Neuronal stem cell (in vitro differentiated cells): ENCODE data around the gene MICAL2.
A peak's percentile ranks its signal among the peaks of the same experiment; 100 is the strongest.

Experiments used
- DNase-seq: peaks from one replicate; pipeline ENCODE4 v3.0.0-alpha.2; 2013; ENCODE audit warnings: low spot score
- H2AFZ ChIP-seq: one replicate; pipeline ENCODE4 v1.6.1; 2013; ENCODE audit warnings: mild to moderate bottlenecking, low read length, inconsistent platforms
- H2AK5ac ChIP-seq: 2 replicates; pipeline ENCODE4 v1.6.1; 2013; ENCODE audit warnings: low read depth, mild to moderate bottlenecking, inconsistent platforms, low read length, moderate library complexity, mixed read lengths
- H2BK120ac ChIP-seq: 2 replicates; pipeline ENCODE4 v1.6.1; 2013; ENCODE audit warnings: low read depth, mild to moderate bottlenecking, inconsistent platforms, low read length, moderate library complexity, mixed read lengths
- H2BK12ac ChIP-seq: one replicate; pipeline ENCODE4 v1.6.1; 2013; ENCODE audit warnings: low read length, inconsistent platforms
- H2BK15ac ChIP-seq: 2 replicates; pipeline ENCODE4 v1.6.1; 2013; ENCODE audit warnings: mild to moderate bottlenecking, low read length, inconsistent platforms, mixed read lengths
- H2BK5ac ChIP-seq: one replicate; pipeline ENCODE4 v1.6.1; 2013; ENCODE audit warnings: inconsistent platforms, mild to moderate bottlenecking, low read length, moderate library complexity
- H3K14ac ChIP-seq: one replicate; pipeline ENCODE4 v1.6.1; 2013; ENCODE audit warnings: low read length, inconsistent platforms
- H3K18ac ChIP-seq: 2 replicates; pipeline ENCODE4 v1.6.1; 2013; ENCODE audit warnings: low read length, inconsistent platforms
- H3K23ac ChIP-seq: 2 replicates; pipeline ENCODE4 v1.6.1; 2013; ENCODE audit warnings: low read depth, mild to moderate bottlenecking, mixed read lengths, low read length, inconsistent platforms; ENCODE audit not compliant: poor library complexity
- H3K27ac ChIP-seq: replicated peaks from 3 replicates; pipeline ENCODE4 v1.5.1; 2013; ENCODE audit warnings: low read length, inconsistent platforms
- H3K27me3 ChIP-seq, 3 experiments: 2 replicates each; pipeline ENCODE4 v1.6.1; 2013; ENCODE audit warnings: low read length in 3 of 3, mild to moderate bottlenecking in 2 of 3, inconsistent platforms in 1 of 3, low read depth in 1 of 3, mixed read lengths in 1 of 3, moderate library complexity in 1 of 3; ENCODE audit not compliant: control insufficient read depth in 3 of 3, insufficient read depth in 3 of 3
- H3K36me3 ChIP-seq, 2 donors: replicated peaks in 1 of 2; 2 replicates each; pipeline ENCODE4 v1.6.1; 2013; ENCODE audit warnings: low read length in 2 of 2; ENCODE audit not compliant: control insufficient read depth in 2 of 2, insufficient read depth in 2 of 2
- H3K4ac ChIP-seq: 2 replicates; pipeline ENCODE4 v1.6.1; 2013; ENCODE audit warnings: inconsistent platforms, mild to moderate bottlenecking, low read length, moderate library complexity
- H3K4me1 ChIP-seq, 2 donors: 1 replicate in 1 of 2; 2 replicates in 1 of 2; pipeline ENCODE4 v1.6.1; 2013; ENCODE audit warnings: low read length in 2 of 2, low read depth in 1 of 2; ENCODE audit not compliant: control insufficient read depth in 2 of 2, insufficient read depth in 1 of 2
- H3K4me2 ChIP-seq: one replicate; pipeline ENCODE4 v1.6.1; 2013; ENCODE audit warnings: mild to moderate bottlenecking, low read length, inconsistent platforms; ENCODE audit not compliant: insufficient read depth, poor library complexity, severe bottlenecking
- H3K4me3 ChIP-seq, 2 donors: 2 replicates each; pipeline ENCODE4 v1.5.1; 2013; ENCODE audit warnings: low read length in 2 of 2, mild to moderate bottlenecking in 2 of 2, inconsistent platforms in 1 of 2, moderate library complexity in 1 of 2
- H3K79me1 ChIP-seq: one replicate; pipeline ENCODE4 v1.6.1; 2013; ENCODE audit warnings: low read depth, mild to moderate bottlenecking, inconsistent platforms, low read length, moderate library complexity
- H3K9ac ChIP-seq: one replicate; pipeline ENCODE4 v1.6.1; 2013; ENCODE audit warnings: mild to moderate bottlenecking, low read depth, low read length, inconsistent platforms; ENCODE audit not compliant: poor library complexity
- H3K9me3 ChIP-seq, 2 donors: replicated peaks in 1 of 2; 2 replicates each; pipeline versions ENCODE3 to v1.6.1; 2013; ENCODE audit warnings: low read length in 2 of 2, mild to moderate bottlenecking in 2 of 2, inconsistent platforms in 1 of 2, low read depth in 1 of 2, mixed read lengths in 1 of 2, moderate library complexity in 1 of 2; ENCODE audit not compliant: control insufficient read depth in 2 of 2, insufficient read depth in 1 of 2
- H4K8ac ChIP-seq: one replicate; pipeline ENCODE4 v1.6.1; 2013; ENCODE audit warnings: low read depth, mild to moderate bottlenecking, inconsistent platforms, low read length, moderate library complexity
- H4K91ac ChIP-seq: one replicate; pipeline ENCODE4 v1.6.1; 2013; ENCODE audit warnings: low read length, low read depth, mild to moderate bottlenecking, inconsistent platforms; ENCODE audit not compliant: poor library complexity
- WGBS, 2 donors: extraction: QIAGEN DNeasy Blood & Tissue Kit; methylation state at CpG; one replicate each; pipeline ENCODE4 v1.1.7; 2013; ENCODE audit warnings: missing lambda C conversion rate in 2 of 2, mixed read lengths in 1 of 2; ENCODE audit not compliant: insufficient read length in 2 of 2, insufficient replicate concordance in 1 of 2; ENCODE audit errors: extremely low coverage in 2 of 2; 5-methylcytosine and 5-hydroxymethylcytosine counted together

Gene MICAL2

GRCh38 chr11:12213883-12214282 is 103.5 kb downstream of the MICAL2 start:
- Histone ChIP-seq H2BK15ac (no peak overlapping the region), H3K14ac (no peak overlapping the region), H3K4me1 (peaks cover 9 to 16% of the 10 kb centered on the region in 2 donors), H4K8ac (no peak overlapping the region), H3K18ac (peak overlapping the region; percentile 50), H3K4me3 (no peak overlapping the region), H3K9ac (no peak overlapping the region), H3K27me3 (peaks cover 0 to 4% (median 0%) of the 10 kb centered on the region in 3 experiments), H2BK12ac (no peak overlapping the region), H3K36me3 (no peaks in the 10 kb centered on the region), H2AK5ac (no peak overlapping the region), H3K23ac (no peak overlapping the region), H3K4me2 (no peak overlapping the region), H3K79me1 (no peaks in the 10 kb centered on the region), H3K27ac (no peak overlapping the region), H2BK5ac (no peak overlapping the region), H3K4ac (no peak overlapping the region), H2AFZ (no peak overlapping the region), H4K91ac (no peak overlapping the region), H3K9me3 (no peaks in the 10 kb centered on the region), H2BK120ac (no peak overlapping the region)
- no peak for DNase-seq
- no CpG with 5 or more reads among the region's 5 CpGs for WGBS, 2 donors

DNA sequence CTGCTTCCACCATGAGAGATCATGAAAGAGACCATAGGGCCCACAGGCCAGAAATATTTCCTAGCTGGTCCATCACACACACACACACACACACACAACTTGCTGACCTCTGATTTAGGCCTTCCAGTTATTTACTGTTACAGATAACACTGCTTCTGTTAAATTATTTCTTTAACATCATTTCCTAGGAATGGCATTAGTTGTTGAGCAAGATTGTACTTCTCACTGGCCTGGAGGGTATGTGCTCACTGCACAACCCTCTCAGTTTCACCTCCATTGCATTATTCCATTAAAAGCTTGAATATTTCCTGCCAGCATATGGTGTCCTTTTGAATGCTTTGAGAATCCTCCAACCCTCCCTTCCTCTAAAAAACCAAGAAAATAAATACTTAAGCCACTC is 104.4 kb downstream of the MICAL2 start:
- Histone ChIP-seq H4K8ac (no peak overlapping the region), H2BK5ac (no peak overlapping the region), H3K27ac (no peak overlapping the region), H3K4me3 (no peak overlapping the region), H2AFZ (no peak overlapping the region), H3K4me2 (no peak overlapping the region), H3K27me3 (peaks cover 0 to 4% (median 0%) of the 10 kb centered on the region in 3 experiments), H4K91ac (no peak overlapping the region), H2AK5ac (no peak overlapping the region), H3K9ac (no peak overlapping the region), H2BK15ac (no peak overlapping the region), H3K36me3 (no peaks in the 10 kb centered on the region), H3K14ac (no peak overlapping the region), H2BK120ac (no peak overlapping the region), H3K18ac (no peak overlapping the region), H3K23ac (no peak overlapping the region), H2BK12ac (no peak overlapping the region), H3K79me1 (no peaks in the 10 kb centered on the region), H3K9me3 (no peaks in the 10 kb centered on the region), H3K4ac (no peak overlapping the region), H3K4me1 (peaks cover 9 to 16% of the 10 kb centered on the region in 2 donors)
- no peak for DNase-seq

- no CpG with 5 or more reads among the region's 9 CpGs for WGBS, 2 donors
- Histone ChIP-seq H3K36me3 (no peaks in the 10 kb centered on the region), H3K18ac (no peak overlapping the region)
Measured at GRCh38 chr11:12215181-12215593, 104.8 kb downstream of the MICAL2 start.

DNA sequence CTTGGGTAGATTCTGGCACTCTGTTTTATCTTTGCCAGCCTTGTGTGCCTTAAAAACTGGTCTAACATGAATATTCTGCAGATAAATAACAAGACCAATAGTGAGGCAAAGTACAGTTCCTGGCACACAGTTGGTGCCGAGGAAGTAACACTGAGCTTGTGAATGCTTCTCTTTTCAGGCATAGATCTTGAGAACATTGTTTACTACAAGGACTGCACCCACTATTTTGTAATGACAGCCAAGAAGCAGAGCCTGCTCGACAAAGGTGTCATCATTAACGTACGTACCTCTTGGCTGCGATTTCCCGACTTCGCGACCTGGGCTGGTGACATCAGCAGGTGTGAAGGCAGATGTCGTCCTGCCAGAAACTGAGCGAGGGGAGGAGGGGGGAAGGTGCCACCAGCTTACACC is 105.7 kb downstream of the MICAL2 start:
- Histone ChIP-seq H2BK15ac (no peak overlapping the region), H3K9me3 (no peaks in the 10 kb centered on the region), H4K91ac (no peak overlapping the region), H2BK5ac (no peak overlapping the region), H3K23ac (no peak overlapping the region), H3K14ac (no peak overlapping the region), H3K9ac (no peak overlapping the region), H4K8ac (no peak overlapping the region), H2BK12ac (no peak overlapping the region), H3K4me3 (no peak overlapping the region), H3K18ac (no peak overlapping the region), H3K79me1 (no peaks in the 10 kb centered on the region), H2BK120ac (no peak overlapping the region), H2AK5ac (no peak overlapping the region), H3K27ac (no peak overlapping the region), H3K4me2 (no peak overlapping the region), H3K4me1 (peaks cover 9 to 16% of the 10 kb centered on the region in 2 donors), H3K27me3 (peaks cover 0 to 4% (median 0%) of the 10 kb centered on the region in 3 experiments), H3K4ac (no peak overlapping the region), H2AFZ (no peak overlapping the region), H3K36me3 (no peaks in the 10 kb centered on the region)
- DNase-seq, result no peak
- no CpG with 5 or more reads among the region's 10 CpGs for WGBS, 2 donors

More at GRCh38 chr11:12215181-12215593, 104.8 kb downstream of the MICAL2 start:
- no peak for DNase-seq
- Histone ChIP-seq H2BK120ac (no peak overlapping the region), H3K4ac (no peak overlapping the region), H3K9me3 (no peaks in the 10 kb centered on the region), H2BK15ac (no peak overlapping the region), H3K4me1 (peaks cover 9 to 16% of the 10 kb centered on the region in 2 donors), H2AFZ (no peak overlapping the region), H2BK5ac (no peak overlapping the region), H3K27ac (no peak overlapping the region), H3K4me3 (no peak overlapping the region), H3K4me2 (no peak overlapping the region), H3K27me3 (peaks cover 0 to 4% (median 0%) of the 10 kb centered on the region in 3 experiments), H4K91ac (no peak overlapping the region), H4K8ac (no peak overlapping the region), H3K23ac (no peak overlapping the region), H3K9ac (no peak overlapping the region), H3K14ac (no peak overlapping the region), H3K79me1 (no peaks in the 10 kb centered on the region), H2AK5ac (no peak overlapping the region), H2BK12ac (no peak overlapping the region)
